CD4-positive, alpha-beta memory T cell (primary cell): ENCODE data around the gene VCP. TPM values are rescaled to one million over a fixed set of nuclear protein-coding genes. Genes with fewer than 3 reads are reported as not detected.
A peak's percentile ranks its signal among the peaks of the same experiment; 100 is the strongest.

Source experiments
- CTCF ChIA-PET: fragments of 350-600 bp; sonication (Branson Sonifier 250); formaldehyde crosslinking; loops from one replicate; lab custom pipeline; 2021; ENCODE audit warnings: inconsistent platforms; ENCODE audit not compliant: partially characterized antibody; lab: Charles Lee
- POLR2A ChIA-PET: fragments of 350-600 bp; sonication (Branson Sonifier 250); formaldehyde crosslinking; loops from one replicate; lab custom pipeline; 2021; ENCODE audit not compliant: partially characterized antibody; lab: Charles Lee
- DNase-seq, 5 donors: peaks; one replicate each; pipeline versions ENCODE4 v3.0.0 to v3.0.0-alpha.2; 2020 to 2022; ENCODE audit warnings: mixed read lengths in 1 of 5
- H3K27ac ChIP-seq: one replicate; pipeline ENCODE4 v1.7.0; 2013; ENCODE audit warnings: low read depth, low read length
- H3K27me3 ChIP-seq: 2 replicates; pipeline ENCODE4 v1.7.0; 2013; ENCODE audit warnings: mild to moderate bottlenecking, low read length, moderate library complexity; ENCODE audit not compliant: insufficient read depth
- H3K36me3 ChIP-seq: 2 replicates; pipeline ENCODE4 v1.7.0; 2013; ENCODE audit warnings: mild to moderate bottlenecking, low read length, moderate library complexity; ENCODE audit not compliant: insufficient read depth
- H3K4me1 ChIP-seq: 2 replicates; pipeline ENCODE4 v1.7.0; 2013; ENCODE audit warnings: mild to moderate bottlenecking, low read length, moderate library complexity; ENCODE audit not compliant: insufficient read depth
- H3K4me3 ChIP-seq, 2 donors: one replicate each; pipeline ENCODE4 v1.7.0; 2013; ENCODE audit warnings: low read length in 2 of 2, mild to moderate bottlenecking in 1 of 2
- H3K9me3 ChIP-seq, 2 donors: one replicate each; pipeline ENCODE4 v1.7.0; 2013; ENCODE audit warnings: low read length in 2 of 2, control low read depth in 1 of 2; ENCODE audit not compliant: control insufficient read depth in 1 of 2
- H3K27ac Mint-ChIP-seq, 7 donors: one replicate each; pipeline ENCODE4 v1.8.0; 2020 to 2021; ENCODE audit warnings: mixed read lengths in 7 of 7, mild to moderate bottlenecking in 6 of 7, inconsistent platforms in 3 of 7, moderate library complexity in 3 of 7
- H3K27me3 Mint-ChIP-seq, 2 donors: one replicate each; pipeline ENCODE4 v1.8.0; 2020 to 2021; ENCODE audit warnings: mixed read lengths in 2 of 2
- H3K36me3 Mint-ChIP-seq, 2 donors: one replicate each; pipeline ENCODE4 v1.8.0; 2020 to 2021; ENCODE audit warnings: mixed read lengths in 2 of 2, inconsistent platforms in 1 of 2, mild to moderate bottlenecking in 1 of 2
- H3K4me1 Mint-ChIP-seq, 4 donors: one replicate each; pipeline ENCODE4 v1.8.0; 2020 to 2021; ENCODE audit warnings: mixed read lengths in 4 of 4, mild to moderate bottlenecking in 1 of 4
- H3K4me3 Mint-ChIP-seq, 8 donors: one replicate each; pipeline ENCODE4 v1.8.0; 2020 to 2021; ENCODE audit warnings: mixed read lengths in 8 of 8, mild to moderate bottlenecking in 7 of 8, moderate library complexity in 6 of 8, inconsistent platforms in 3 of 8
- H3K9me3 Mint-ChIP-seq, 8 donors: one replicate each; pipeline ENCODE4 v1.8.0; 2020 to 2021; ENCODE audit warnings: mixed read lengths in 8 of 8, mild to moderate bottlenecking in 5 of 8, inconsistent platforms in 3 of 8, moderate library complexity in 1 of 8
- intact Hi-C: fragments of 100-400 bp; cut with micrococcal nuclease; formaldehyde crosslinking; loops from one replicate; pipeline ENCODE4 v1.15.1; 2023
- polyA plus RNA-seq, 2 donors: library from polyadenylated mRNA; unstranded; fragments of 300-500 nt; fragmentation: Illumina TruSeq; gene quantifications; one replicate each; pipeline ENCODE4 v1.2.3, GENCODE V29; 2021
- total RNA-seq, 2 experiments: library from RNA; stranded (reverse); gene quantifications; one replicate each; pipeline ENCODE4 v1.2.3, GENCODE V29; 2021

Gene VCP
- total and polyA plus RNA-seq, 4 experiments from 2014 or later, result 156 to 206 (median 176) TPM

DNA sequence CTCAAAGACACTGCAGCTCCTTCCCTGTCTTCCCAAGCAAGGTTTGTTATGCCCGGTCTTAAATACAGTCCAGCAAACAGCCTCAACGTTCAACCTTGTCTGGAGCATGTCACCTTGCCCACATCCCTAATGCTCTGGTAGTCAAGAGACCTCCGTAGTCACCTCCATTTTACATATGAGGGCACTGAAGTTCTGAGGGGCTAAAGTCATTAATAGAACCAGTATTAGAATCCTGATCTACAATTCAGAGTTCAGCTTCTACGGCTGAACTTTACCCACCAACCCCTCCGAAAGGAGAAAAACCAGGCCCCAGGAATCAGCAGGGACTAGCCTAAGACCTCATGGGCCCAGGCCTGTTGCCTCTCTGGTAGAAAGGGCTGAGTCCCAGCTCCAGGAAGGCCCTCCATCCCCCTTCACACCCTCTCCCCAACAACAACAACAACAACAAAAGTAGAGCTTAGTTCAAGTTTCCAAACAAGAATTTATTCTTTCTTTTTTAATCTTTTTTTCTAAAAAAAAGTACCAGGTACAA lies 31.3 kb upstream of the VCP start:
- H3K36me3 Mint-ChIP-seq, result peaks cover 29 to 38% of the 10 kb centered on the region in 2 donors
- H3K27me3 Mint-ChIP-seq, result no peaks in the 10 kb centered on the region
- H3K4me3 Mint-ChIP-seq, result peak overlapping the region; percentile 90 to 98 (median 94)
- H3K27me3 ChIP-seq, result no peaks in the 10 kb centered on the region
- peaks cover 30% of the 10 kb centered on the region for H3K36me3 ChIP-seq
- ChIA-PET POLR2A (interaction anchor here (0.8 to 5.5 kb wide), 12 partner anchors 8 to 502 kb away, joined by 3 to 51 read pairs (median 8); partner anchors contain the start of genes ATOSB, DNAJB5, FANCG and TESK1), CTCF (interaction anchor here (0.7 to 2.5 kb wide), 10 partner anchors 8 to 204 kb away, joined by 3 to 10 read pairs (median 5); partner anchors contain the start of genes ATOSB and FANCG)
- H3K27ac ChIP-seq, result peak overlapping the region; percentile 95
- intact Hi-C loops, result loop anchor here (1.0 kb wide), 5 partner anchors 8 to 501 kb away; partner anchors contain the start of gene VCP
- no peak for DNase-seq
- no peaks in the 10 kb centered on the region for H3K9me3 ChIP-seq
- H3K9me3 Mint-ChIP-seq, result peaks cover 0 to 3% (median 0%) of the 10 kb centered on the region in 8 donors
- peak overlapping the region in 1 of 2 donors; percentile 83 for H3K4me3 ChIP-seq
- H3K4me1 ChIP-seq, result peaks cover 23% of the 10 kb centered on the region
- H3K4me1 Mint-ChIP-seq, result peaks cover 19 to 46% (median 30%) of the 10 kb centered on the region in 4 donors
- peak overlapping the region; percentile 97 to 100 (median 99) for H3K27ac Mint-ChIP-seq

GRCh38 chr9:35102769-35103659 lies 30.6 kb upstream of the VCP start, which contains the start of gene STOML2:
Gene STOML2 (minus strand): TSS chr9:35103131. CDS start chr9:35103094, 37 bp downstream.
- CTCF ChIA-PET, result interaction anchor here (0.7 to 2.5 kb wide), 11 partner anchors 8 to 514 kb away, joined by 3 to 10 read pairs (median 5); partner anchors contain the start of genes ATOSB and FANCG
- peaks cover 24% of the 10 kb centered on the region for H3K36me3 ChIP-seq

DNA sequence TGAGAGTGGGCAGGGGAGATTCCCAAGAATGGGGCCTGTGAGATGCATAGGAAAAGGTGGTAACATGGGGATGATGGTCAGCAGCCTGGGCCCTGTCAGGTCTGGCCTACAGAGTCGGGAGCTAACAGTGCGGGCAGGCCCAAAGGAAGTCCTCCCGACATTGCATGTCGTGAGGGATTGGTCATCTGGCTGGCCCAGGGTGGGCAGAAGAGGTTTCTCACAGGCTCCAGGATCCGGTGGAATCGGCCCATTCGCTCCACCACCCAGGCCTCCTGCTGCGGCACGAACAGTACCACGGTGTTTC lies 30.0 kb upstream of the VCP start:
- Mint-ChIP-seq H3K9me3 (peaks cover 0 to 3% (median 0%) of the 10 kb centered on the region in 8 donors), H3K4me3 (peak overlapping the region; percentile 90 to 98 (median 94)), H3K36me3 (peaks cover 29 to 42% of the 10 kb centered on the region in 2 donors), H3K4me1 (peaks cover 24 to 50% (median 35%) of the 10 kb centered on the region in 4 donors), H3K27me3 (no peaks in the 10 kb centered on the region), H3K27ac (peak overlapping the region; percentile 91 to 100 (median 99))
- Histone ChIP-seq H3K4me1 (peaks cover 23% of the 10 kb centered on the region), H3K36me3 (peaks cover 23% of the 10 kb centered on the region), H3K27ac (peak overlapping the region; percentile 95), H3K27me3 (no peaks in the 10 kb centered on the region), H3K4me3 (peak overlapping the region; percentile 83 to 96), H3K9me3 (no peaks in the 10 kb centered on the region)
- POLR2A ChIA-PET, result interaction anchor here (1.1 to 5.5 kb wide), 10 partner anchors 9 to 504 kb away, joined by 3 to 51 read pairs (median 11); partner anchors contain the start of genes ATOSB, DNAJB5, FANCG and TESK1
- intact Hi-C loops, result no loop called here
- CTCF ChIA-PET, result interaction anchor here (0.9 to 2.5 kb wide), 7 partner anchors 9 to 514 kb away, joined by 3 to 10 read pairs (median 4); partner anchors contain the start of gene FANCG
- DNase-seq, result no peak

More at GRCh38 chr9:35102769-35103659, 30.6 kb upstream of the VCP start, which contains the start of gene STOML2:
- POLR2A ChIA-PET, result interaction anchor here (0.8 to 5.5 kb wide), 12 partner anchors 8 to 503 kb away, joined by 3 to 51 read pairs (median 8); partner anchors contain the start of genes ATOSB, DNAJB5, FANCG and TESK1
- peak within 1 kb of the TSS; percentile 95 for H3K27ac ChIP-seq
- H3K36me3 Mint-ChIP-seq, result peaks cover 29 to 40% of the 10 kb centered on the region in 2 donors
- DNase-seq, result peak; percentile 91 to 96 (median 93)
- intact Hi-C loops, result loop anchor here (1.0 kb wide), 5 partner anchors 8 to 501 kb away; partner anchors contain the start of gene VCP
- H3K9me3 ChIP-seq, result no peaks in the 10 kb centered on the region
- H3K4me3 ChIP-seq, result peak within 1 kb of the TSS; percentile 83 to 96
- H3K4me1 ChIP-seq, result peaks cover 23% of the 10 kb centered on the region
- H3K4me3 Mint-ChIP-seq, result peak within 1 kb of the TSS; percentile 90 to 98 (median 94)
- no peaks in the 10 kb centered on the region for H3K27me3 Mint-ChIP-seq
- peak within 1 kb of the TSS; percentile 97 to 100 (median 99) for H3K27ac Mint-ChIP-seq
- H3K27me3 ChIP-seq, result no peaks in the 10 kb centered on the region
- peaks cover 0 to 3% (median 0%) of the 10 kb centered on the region in 8 donors for H3K9me3 Mint-ChIP-seq
- peaks cover 20 to 46% (median 30%) of the 10 kb centered on the region in 4 donors for H3K4me1 Mint-ChIP-seq

GRCh38 chr9:35097573-35097972 lies 25.1 kb upstream of the VCP start:
- ChIA-PET POLR2A (interaction anchor here (1.0 to 7.8 kb wide), 4 partner anchors 17 to 198 kb away, joined by 3 to 102 read pairs (median 34); partner anchors contain the start of genes FANCG and VCP), CTCF (interaction anchor here (1.0 to 7.8 kb wide), 6 partner anchors 17 to 198 kb away, joined by 3 to 111 read pairs (median 8); partner anchors contain the start of genes FANCG and VCP)
- Histone ChIP-seq H3K36me3 (peaks cover 17% of the 10 kb centered on the region), H3K27ac (no peak overlapping the region), H3K4me1 (peaks cover 28% of the 10 kb centered on the region), H3K9me3 (no peaks in the 10 kb centered on the region), H3K4me3 (no peak overlapping the region), H3K27me3 (no peaks in the 10 kb centered on the region)
- intact Hi-C loops, result loop anchor here (2.0 to 5.0 kb wide), 2 partner anchors 109 to 395 kb away; partner anchors contain the start of gene DNAJB5
- DNase-seq, result no peak
- Mint-ChIP-seq H3K36me3 (peaks cover 26 to 47% of the 10 kb centered on the region in 2 donors), H3K4me3 (peak overlapping the region in 6 of 8 donors; percentile 7 to 72 (median 30)), H3K4me1 (peaks cover 23 to 74% (median 44%) of the 10 kb centered on the region in 4 donors), H3K27me3 (no peaks in the 10 kb centered on the region), H3K9me3 (no peaks in the 10 kb centered on the region), H3K27ac (peak overlapping the region in 3 of 7 donors; percentile 57 to 91 (median 67))

DNA sequence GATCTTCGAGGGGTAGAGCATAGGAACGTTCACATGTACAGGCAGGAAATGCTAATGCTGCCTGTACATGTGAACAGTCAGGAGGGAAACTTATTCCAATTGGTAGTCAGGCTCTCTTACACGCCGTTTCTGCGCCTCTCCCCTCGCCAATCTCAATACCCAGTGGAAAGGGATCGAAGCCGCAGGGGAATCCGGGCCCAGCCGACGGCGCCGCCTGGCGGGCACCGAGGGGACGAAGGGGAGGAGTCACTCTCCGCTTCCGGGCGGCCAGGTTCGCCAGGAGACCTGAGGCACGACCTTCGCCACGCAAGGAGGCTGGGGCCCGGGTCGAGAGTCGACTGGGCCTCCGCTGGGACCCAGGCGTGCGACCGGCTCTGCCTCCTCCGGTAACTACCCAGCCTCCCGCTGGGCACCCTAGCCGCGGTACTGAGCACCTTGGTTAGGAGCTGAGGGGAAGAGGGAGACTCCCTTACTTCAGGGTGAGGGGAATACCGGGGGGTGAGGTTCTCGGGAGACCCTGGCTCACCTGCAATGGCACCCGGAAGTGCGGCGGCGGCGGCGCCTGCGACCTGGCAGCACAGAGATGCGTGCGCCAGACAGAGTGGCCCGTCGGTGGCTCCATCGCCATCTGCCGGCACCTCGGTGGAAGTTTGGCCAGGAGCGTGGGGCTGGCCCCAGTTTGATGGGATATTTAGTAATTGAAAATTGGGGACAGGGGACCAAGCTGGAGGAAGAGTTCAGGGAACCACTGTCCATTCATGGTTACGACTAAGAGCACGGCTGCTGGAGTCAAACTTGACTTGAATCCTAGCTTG lies 23.8 kb upstream of the VCP start, which contains the start of gene PIGO:
Gene PIGO (minus strand): TSS at position 557 of the 815 bp plus-strand sequence. CDS start 1,026 bp downstream, outside the sequence.
- ChIA-PET CTCF (interaction anchor here (0.8 to 7.8 kb wide), 16 partner anchors 11 to 431 kb away, joined by 3 to 111 read pairs (median 4); partner anchors contain the start of genes FANCG and VCP), POLR2A (interaction anchor here (0.7 to 7.8 kb wide), 9 partner anchors 13 to 549 kb away, joined by 3 to 102 read pairs (median 7); partner anchors contain the start of genes ATOSB, FANCG and VCP)
- H3K4me3 ChIP-seq, result peak within 1 kb of the TSS; percentile 87
- peaks cover 30 to 54% of the 10 kb centered on the region in 2 donors for H3K36me3 Mint-ChIP-seq
- H3K9me3 ChIP-seq, result no peaks in the 10 kb centered on the region
- intact Hi-C loops, result loop anchor here (1.0 to 5.0 kb wide), 5 partner anchors 16 to 394 kb away; partner anchors contain the start of genes DNAJB5 and VCP
- H3K4me3 Mint-ChIP-seq, result peak within 1 kb of the TSS; percentile 85 to 91 (median 86)
- peak; percentile 89 to 92 (median 92) for DNase-seq
- H3K9me3 Mint-ChIP-seq, result no peaks in the 10 kb centered on the region
- peak within 1 kb of the TSS; percentile 92 for H3K27ac ChIP-seq
- H3K27ac Mint-ChIP-seq, result peak within 1 kb of the TSS; percentile 91 to 99 (median 94)
- peaks cover 17 to 60% (median 34%) of the 10 kb centered on the region in 4 donors for H3K4me1 Mint-ChIP-seq
- H3K27me3 ChIP-seq, result no peaks in the 10 kb centered on the region
- H3K36me3 ChIP-seq, result peaks cover 31% of the 10 kb centered on the region
- H3K27me3 Mint-ChIP-seq, result no peaks in the 10 kb centered on the region
- H3K4me1 ChIP-seq, result peaks cover 15% of the 10 kb centered on the region
